ENCODE data around the gene ZNF860.
"Not testable (repeated sequence)": the region's sequence is repeated elsewhere in the genome, so short reads cannot be mapped to it uniquely, and the experiment has no call there.

The ZNF860 gene

GRCh38 chr3:31999907-32000439 lies 18.4 kb downstream of the ZNF860 start:
- ATAC-seq: no peak

- no peak for ATAC-seq
Observed at GRCh38 chr3:32000877-32001276, 19.3 kb downstream of the ZNF860 start.

GRCh38 chr3:32002561-32003368 lies 21.2 kb downstream of the ZNF860 start:
- ATAC-seq: no peak

- no peak for ATAC-seq
Observed at GRCh38 chr3:32003380-32003779, 21.8 kb downstream of the ZNF860 start.

- ATAC-seq: no peak
Observed at GRCh38 chr3:32004113-32004765, 22.7 kb downstream of the ZNF860 start.

- ATAC-seq: no peak
Observed at GRCh38 chr3:32009101-32009500, 27.6 kb downstream of the ZNF860 start.

- no peak for ATAC-seq
Observed at GRCh38 chr3:32009957-32010356, 28.4 kb downstream of the ZNF860 start.

GRCh38 chr3:32010699-32011098 lies 29.1 kb downstream of the ZNF860 start:
- ATAC-seq: not testable (repeated sequence)

GRCh38 chr3:32015638-32016037 lies 34.1 kb downstream of the ZNF860 start:
- ATAC-seq: not testable (repeated sequence)

- ATAC-seq: no peak
Observed at GRCh38 chr3:32017286-32017685, 35.7 kb downstream of the ZNF860 start.

GRCh38 chr3:32018757-32019564 lies 37.4 kb downstream of the ZNF860 start:
- no peak for ATAC-seq

- no peak for ATAC-seq
Observed at GRCh38 chr3:32021155-32021554, 39.6 kb downstream of the ZNF860 start.

- no peak for ATAC-seq
Observed at GRCh38 chr3:32021748-32022147, 40.2 kb downstream of the ZNF860 start.

GRCh38 chr3:32022947-32023346 lies 41.4 kb downstream of the ZNF860 start:
- ATAC-seq: no peak

GRCh38 chr3:32026593-32026992 lies 45.0 kb downstream of the ZNF860 start:
- ATAC-seq: no peak

- no peak for ATAC-seq
Observed at GRCh38 chr3:32037932-32038267, 56.4 kb downstream of the ZNF860 start.

- no peak for ATAC-seq
Observed at GRCh38 chr3:32041316-32041715, 59.8 kb downstream of the ZNF860 start.

All from activated CD4-positive, CD25-positive, alpha-beta regulatory T cell treated with anti-CD3 and anti-CD28 coated beads, Interleukin-2, amount 50 U/mL, for 24 hours (primary cell).